Cardiac muscle cell (in vitro differentiated cells and primary cell): ENCODE results near the gene CCSER1. TPM values are rescaled to one million over a fixed set of nuclear protein-coding genes. Genes with fewer than 3 reads are reported as not detected.
A peak's percentile ranks its signal among the peaks of the same experiment; 100 is the strongest.

Experiments
- DNase-seq, 2 donors: peaks; one replicate each; pipeline versions ENCODE4 v3.0.0 to v3.0.0-alpha.2; 2010 to 2017; ENCODE audit warnings: low read depth in 1 of 2, low spot score in 1 of 2
- H3K27ac ChIP-seq: fragments of 200-600 bp; sonication (generic); 2 replicates; pipeline ENCODE4 v1.5.1; 2016
- H3K27me3 ChIP-seq: fragments of 200-600 bp; sonication (generic); 2 replicates; pipeline ENCODE4 v1.6.0; 2016; ENCODE audit warnings: control low read depth
- H3K36me3 ChIP-seq: fragments of 200-600 bp; sonication (generic); 2 replicates; pipeline ENCODE4 v1.5.1; 2016; ENCODE audit warnings: control low read depth
- H3K4me1 ChIP-seq: fragments of 200-600 bp; sonication (generic); 2 replicates; pipeline ENCODE4 v1.8.1; 2017; ENCODE audit warnings: low read depth, mild to moderate bottlenecking, mixed run types
- H3K4me3 ChIP-seq: fragments of 200-600 bp; sonication (generic); 2 replicates; pipeline ENCODE4 v1.5.1; 2016; ENCODE audit warnings: mild to moderate bottlenecking
- H3K9me3 ChIP-seq: fragments of 200-600 bp; sonication (generic); 2 replicates; pipeline ENCODE4 v1.5.1; 2017; ENCODE audit warnings: low read depth, mild to moderate bottlenecking, control low read depth
- CTCF ChIP-seq: IDR thresholded peaks from 2 replicates; pipeline ENCODE4 v1.5.1; 2012; ENCODE audit warnings: low read depth, mild to moderate bottlenecking, low read length
- polyA plus RNA-seq: library from polyadenylated mRNA; unstranded; fragments of >200 nt; fragmentation: Nextera tagmentation; extraction: Ambion mirVana; gene quantifications from 2 replicates; pipeline ENCODE4 v1.2.1, GENCODE V29; 2016
- total RNA-seq: library from RNA; depleted of rRNA; stranded (reverse); fragments of >200 nt; gene quantifications from 2 replicates; pipeline ENCODE4 v1.2.3, GENCODE V29; 2016

Gene CCSER1
- total and polyA plus RNA-seq, 2 experiments from 2014 or later = 0.77 to 3.6 TPM

- no peaks in the 10 kb centered on the region for H3K9me3 ChIP-seq
- DNase-seq = peak in 1 of 2 donors; percentile 30
These were observed 989.7 kb downstream of the CCSER1 start for GRCh38 chr4:91116861-91117260.

GRCh38 chr4:91118597-91118996, 991.4 kb downstream of the CCSER1 start:
- no peak for TF ChIP-seq CTCF
- no peaks in the 10 kb centered on the region for H3K9me3 ChIP-seq

More at GRCh38 chr4:91116861-91117260, 989.7 kb downstream of the CCSER1 start:
- peak; percentile 45 for TF ChIP-seq CTCF
- Histone ChIP-seq H3K4me1 (no peaks in the 10 kb centered on the region), H3K27ac (no peak overlapping the region), H3K36me3 (no peaks in the 10 kb centered on the region), H3K4me3 (no peak overlapping the region), H3K27me3 (no peaks in the 10 kb centered on the region)

GRCh38 chr4:91123742-91124141, 996.5 kb downstream of the CCSER1 start:
- no peaks in the 10 kb centered on the region for H3K36me3 ChIP-seq
- no peak for DNase-seq
- no peak overlapping the region for H3K4me3 ChIP-seq
- TF ChIP-seq CTCF = no peak
- H3K27me3 ChIP-seq = no peaks in the 10 kb centered on the region
- peaks cover 18% of the 10 kb centered on the region for H3K4me1 ChIP-seq
- H3K9me3 ChIP-seq = no peaks in the 10 kb centered on the region
- H3K27ac ChIP-seq = no peak overlapping the region

More at GRCh38 chr4:91118597-91118996, 991.4 kb downstream of the CCSER1 start:
- no peaks in the 10 kb centered on the region for H3K27me3 ChIP-seq
- DNase-seq = no peak
- no peaks in the 10 kb centered on the region for H3K36me3 ChIP-seq
- no peak overlapping the region for H3K4me3 ChIP-seq
- no peaks in the 10 kb centered on the region for H3K4me1 ChIP-seq
- H3K27ac ChIP-seq = no peak overlapping the region

GRCh38 chr4:91127192-91127591, 1000.0 kb downstream of the CCSER1 start:
- no peaks in the 10 kb centered on the region for H3K36me3 ChIP-seq
- H3K9me3 ChIP-seq = no peaks in the 10 kb centered on the region
- TF ChIP-seq CTCF = no peak
- peak overlapping the region; percentile 74 for H3K27ac ChIP-seq
- H3K4me1 ChIP-seq = peaks cover 18% of the 10 kb centered on the region
- no peak for DNase-seq
- no peak overlapping the region for H3K4me3 ChIP-seq
- no peaks in the 10 kb centered on the region for H3K27me3 ChIP-seq

- Histone ChIP-seq H3K36me3 (no peaks in the 10 kb centered on the region), H3K9me3 (no peaks in the 10 kb centered on the region), H3K27me3 (no peaks in the 10 kb centered on the region), H3K4me3 (no peak overlapping the region), H3K4me1 (peaks cover 18% of the 10 kb centered on the region), H3K27ac (peak overlapping the region; percentile 74)
- no peak for TF ChIP-seq CTCF
- DNase-seq = peak; percentile 2 to 80
These were observed 1000.6 kb downstream of the CCSER1 start for GRCh38 chr4:91127831-91128230.

GRCh38 chr4:91128519-91128918, 1001.3 kb downstream of the CCSER1 start:
- no peaks in the 10 kb centered on the region for H3K27me3 ChIP-seq
- no peak for DNase-seq
- H3K4me1 ChIP-seq = peaks cover 18% of the 10 kb centered on the region
- H3K36me3 ChIP-seq = no peaks in the 10 kb centered on the region
- no peak for TF ChIP-seq CTCF
- no peak overlapping the region for H3K4me3 ChIP-seq
- H3K9me3 ChIP-seq = no peaks in the 10 kb centered on the region
- H3K27ac ChIP-seq = peak overlapping the region; percentile 74
